Measurements from ENCODE around the gene RIMKLB.

Gene RIMKLB, protein sequence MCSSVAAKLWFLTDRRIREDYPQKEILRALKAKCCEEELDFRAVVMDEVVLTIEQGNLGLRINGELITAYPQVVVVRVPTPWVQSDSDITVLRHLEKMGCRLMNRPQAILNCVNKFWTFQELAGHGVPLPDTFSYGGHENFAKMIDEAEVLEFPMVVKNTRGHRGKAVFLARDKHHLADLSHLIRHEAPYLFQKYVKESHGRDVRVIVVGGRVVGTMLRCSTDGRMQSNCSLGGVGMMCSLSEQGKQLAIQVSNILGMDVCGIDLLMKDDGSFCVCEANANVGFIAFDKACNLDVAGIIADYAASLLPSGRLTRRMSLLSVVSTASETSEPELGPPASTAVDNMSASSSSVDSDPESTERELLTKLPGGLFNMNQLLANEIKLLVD

DNA sequence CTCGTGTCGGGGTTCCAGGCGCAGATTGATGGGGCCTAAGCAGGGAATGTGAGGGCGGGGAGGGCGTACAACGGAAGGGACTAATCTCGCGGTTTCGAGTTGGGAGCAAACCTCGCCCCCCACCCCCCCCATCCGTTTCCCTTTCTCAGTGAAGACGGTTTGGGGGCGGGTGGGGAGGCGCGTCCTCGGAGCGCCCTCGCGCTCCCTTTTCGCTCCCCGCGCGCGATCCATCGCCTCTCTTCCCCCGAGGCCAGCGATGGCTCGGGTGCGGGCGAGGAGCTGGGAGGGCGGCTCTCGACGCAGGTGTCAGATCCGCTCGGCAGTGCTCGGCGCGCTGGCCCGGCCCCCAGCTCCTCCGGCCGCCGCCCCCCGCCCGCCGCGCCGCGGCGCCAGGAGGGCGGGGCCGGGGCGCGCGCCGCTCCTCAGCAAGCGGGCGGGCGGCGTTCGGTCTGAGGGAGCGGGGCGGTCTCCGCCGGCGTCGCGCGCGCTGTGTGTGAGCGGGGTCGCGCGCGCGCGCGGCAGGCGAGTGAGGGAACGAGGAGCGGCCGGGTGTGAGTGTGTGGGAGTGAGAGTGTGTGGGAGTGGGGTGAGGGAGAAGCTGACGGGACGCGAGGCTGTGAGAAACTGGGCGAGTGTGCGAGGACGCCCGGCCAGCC lies at the start of gene RIMKLB:
Gene RIMKLB, plus strand, starts transcription at position 516 of the 656 bp plus-strand sequence. CDS start 15,876 bp downstream, outside the sequence.
- DNase-seq = peak; percentile 71

DNA sequence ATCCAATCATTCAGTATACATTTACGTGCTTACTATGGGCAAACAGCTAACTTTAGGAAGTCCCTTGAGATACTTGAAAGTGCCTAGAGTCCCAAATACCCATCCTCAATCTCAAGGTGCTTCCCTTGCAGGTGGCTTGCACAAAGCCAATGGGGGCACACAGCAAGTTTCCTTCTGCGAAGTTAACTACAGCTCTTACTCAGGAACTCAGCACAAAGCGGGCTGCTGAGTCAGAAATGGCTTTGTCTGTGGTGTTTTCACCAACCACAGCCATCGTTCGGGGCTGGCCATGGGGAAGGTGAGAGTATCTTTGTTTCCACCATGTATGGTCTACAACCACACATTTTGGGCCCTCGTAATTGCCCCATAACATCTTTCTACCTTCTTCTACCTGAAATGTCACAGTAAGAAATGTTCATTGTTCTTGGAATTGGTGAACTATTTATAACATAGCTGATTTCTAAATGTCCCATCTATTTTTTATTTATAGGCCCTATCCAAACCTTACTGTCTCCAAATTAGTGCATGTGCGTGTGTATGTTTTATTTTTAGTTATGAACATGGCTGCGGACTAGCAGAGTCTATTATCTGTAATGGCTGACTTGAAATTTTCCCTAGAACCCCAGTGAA lies 49.1 kb upstream of the RIMKLB start:
- DNase-seq = no peak

DNA sequence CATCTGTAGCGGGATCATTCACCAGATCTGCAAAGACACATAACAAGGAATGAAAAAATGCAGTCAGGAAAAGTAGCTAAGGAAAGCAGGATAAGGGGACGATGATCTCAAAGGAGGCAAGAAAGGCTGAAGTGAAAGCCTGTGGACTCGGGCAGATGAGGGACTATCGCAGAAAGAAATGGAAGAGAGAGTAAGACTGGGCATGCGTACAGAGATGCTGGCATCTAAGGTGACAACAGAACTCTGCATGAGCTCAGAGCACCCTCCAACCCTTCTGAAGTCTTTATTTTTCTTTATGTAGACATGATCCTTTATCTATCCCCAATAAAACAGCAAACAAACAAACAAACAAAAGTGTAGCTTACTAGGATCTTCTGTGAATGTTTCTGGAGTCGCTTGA lies 42.4 kb upstream of the RIMKLB start:
- DNase-seq = no peak

DNA sequence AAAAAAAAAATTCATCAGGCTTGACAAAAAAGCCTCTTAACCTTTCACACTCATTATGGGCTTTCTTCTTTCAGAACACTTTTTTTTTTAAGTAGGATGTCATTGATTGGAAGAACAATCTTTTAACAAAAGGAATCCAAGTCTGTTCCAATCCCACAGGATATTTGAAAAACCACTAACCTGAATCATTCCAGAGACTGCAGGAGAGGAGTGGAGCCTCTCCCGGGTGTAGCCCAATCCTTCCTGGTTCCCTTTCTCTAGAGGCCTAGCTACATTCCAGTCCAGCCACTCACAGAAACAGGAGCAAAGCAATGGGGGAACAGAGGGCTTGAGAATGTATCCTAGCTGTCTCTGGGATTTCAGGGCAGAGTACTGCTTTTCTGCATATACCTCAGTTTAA lies 39.4 kb upstream of the RIMKLB start:
- no peak for DNase-seq

DNA sequence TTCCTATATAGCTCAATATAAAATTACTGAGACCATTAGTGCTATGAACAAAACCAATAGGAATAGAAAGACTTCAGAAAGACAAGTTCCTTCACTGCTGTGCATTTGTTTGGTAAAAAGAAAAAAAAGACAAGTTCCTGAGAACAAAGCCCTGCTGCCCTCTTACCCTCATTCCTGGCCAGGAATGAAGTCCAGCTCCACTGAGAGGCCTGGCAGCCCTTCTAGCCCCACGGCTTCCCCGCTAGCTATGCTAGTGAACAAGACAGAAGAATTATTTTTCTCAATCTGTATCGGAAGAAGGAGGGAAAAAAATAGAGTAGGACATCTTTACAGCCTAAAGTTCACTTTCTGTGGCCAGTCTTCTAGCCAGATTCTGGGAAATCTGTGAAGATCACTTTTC lies 36.8 kb upstream of the RIMKLB start:
- DNase-seq = peak; percentile 47

DNA sequence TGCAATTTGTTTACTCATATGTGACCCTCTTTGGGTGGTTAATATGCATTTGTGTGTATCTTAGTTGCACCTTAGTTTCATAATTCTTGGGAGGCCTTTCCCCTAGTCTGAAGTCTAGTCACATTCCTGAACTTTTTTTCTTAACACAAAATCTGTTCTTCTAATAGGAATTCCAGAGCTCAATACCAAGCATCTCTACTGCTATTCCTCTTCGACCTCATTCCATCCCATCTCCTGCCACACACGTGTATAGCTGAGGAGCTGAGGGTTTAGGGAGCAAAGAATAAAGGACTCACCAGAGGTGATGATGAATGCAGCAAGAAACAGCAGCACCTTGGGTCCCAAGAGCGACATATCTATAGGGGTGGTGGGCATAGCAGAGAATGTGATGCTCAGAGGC lies 36.0 kb upstream of the RIMKLB start:
- DNase-seq = no peak

DNA sequence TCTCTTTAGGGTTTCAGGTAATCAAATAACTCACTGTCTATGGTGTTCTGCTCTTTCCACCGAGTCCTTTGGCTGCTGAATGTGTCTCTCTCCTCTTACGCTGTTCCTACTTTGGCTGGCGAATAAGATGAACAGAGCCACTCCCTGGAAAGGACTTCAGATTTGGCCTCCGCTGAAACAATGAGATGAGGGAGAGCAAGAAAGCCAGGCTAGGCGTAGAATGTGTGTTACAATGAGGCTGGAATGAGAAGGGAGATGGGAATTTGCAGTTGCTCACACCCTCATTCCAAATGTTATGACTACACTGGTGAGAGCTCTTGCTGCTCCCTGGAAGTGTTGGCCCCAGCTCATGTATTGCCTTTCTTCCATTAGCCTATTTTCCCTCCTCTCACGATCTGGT lies 35.2 kb upstream of the RIMKLB start, which contains the start of gene MFAP5:
Gene MFAP5, minus strand, starts transcription at position 234 of the 400 bp plus-strand sequence. CDS start 722 bp downstream, outside the sequence.
- DNase-seq = no peak

DNA sequence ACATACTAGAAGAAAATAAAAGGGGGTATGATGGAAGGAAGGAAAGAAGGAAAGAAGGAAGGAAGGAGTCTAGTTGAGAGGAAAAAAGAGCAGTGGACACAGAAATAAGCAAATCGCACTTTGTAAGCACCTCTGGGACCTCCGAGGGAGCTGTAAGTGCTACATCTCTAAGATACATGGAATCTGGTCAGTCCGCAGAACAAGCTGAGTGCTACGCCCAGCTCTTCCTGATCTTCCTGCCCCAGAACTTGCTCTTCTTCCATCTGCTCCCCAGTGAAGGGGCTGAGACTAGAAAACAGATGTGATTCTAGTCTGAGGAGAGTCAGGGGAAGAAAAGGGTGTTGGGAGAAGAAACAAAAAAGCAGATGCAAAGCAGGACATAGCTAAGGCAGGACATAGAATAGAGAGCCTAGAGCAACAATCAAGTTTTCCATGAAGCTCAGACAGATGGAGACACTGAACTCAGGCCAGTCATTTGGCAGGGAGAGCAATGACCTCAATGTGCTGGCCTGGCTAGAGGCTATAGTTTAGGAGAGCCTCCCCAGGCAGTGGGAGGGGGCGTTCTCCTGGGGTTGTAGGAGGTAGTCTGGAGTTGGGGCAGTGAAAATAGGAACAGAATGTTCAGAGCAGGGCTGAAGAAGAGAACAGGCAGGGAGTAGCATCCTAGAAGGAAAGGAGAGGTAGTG lies 33.4 kb upstream of the RIMKLB start:
- no peak for DNase-seq

DNA sequence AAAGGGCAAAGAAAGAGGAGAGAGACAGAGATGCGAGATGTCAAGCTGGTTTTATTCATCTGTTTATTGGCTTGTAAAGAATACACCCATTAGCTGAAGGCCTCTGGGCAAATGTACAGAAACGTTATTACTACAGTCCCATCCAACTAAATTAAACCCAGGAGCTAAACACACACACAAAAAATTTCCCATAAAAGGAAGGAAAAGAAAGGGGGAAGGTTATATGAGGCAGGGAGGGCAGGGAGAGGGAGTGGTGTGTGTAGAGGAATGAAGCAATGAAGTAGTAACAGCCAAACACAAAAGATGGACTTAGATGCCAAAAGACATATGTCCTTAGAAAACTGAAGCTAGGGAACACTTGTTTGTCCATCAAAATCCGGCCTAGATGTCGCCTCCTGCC lies 32.0 kb upstream of the RIMKLB start:
- no peak for DNase-seq

DNA sequence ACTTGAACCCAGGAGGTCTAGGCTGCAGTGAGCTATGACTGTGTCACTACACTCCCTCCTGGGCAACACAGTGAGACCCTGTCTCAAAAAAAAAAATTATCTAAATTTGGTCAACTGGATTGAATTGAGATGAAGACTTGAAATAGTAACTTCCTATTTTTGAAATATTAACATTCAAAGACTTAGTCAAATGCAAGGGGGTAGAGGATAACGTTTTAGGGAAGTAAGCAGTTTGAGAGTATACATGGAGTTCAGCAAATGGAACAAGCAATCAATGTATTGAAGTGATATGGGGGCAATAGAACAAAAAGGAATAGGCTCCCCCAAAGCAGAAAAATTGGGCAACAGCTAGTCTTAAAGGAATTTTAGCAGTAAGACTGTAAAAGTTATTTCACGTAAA lies 30.5 kb upstream of the RIMKLB start:
- DNase-seq = no peak

DNA sequence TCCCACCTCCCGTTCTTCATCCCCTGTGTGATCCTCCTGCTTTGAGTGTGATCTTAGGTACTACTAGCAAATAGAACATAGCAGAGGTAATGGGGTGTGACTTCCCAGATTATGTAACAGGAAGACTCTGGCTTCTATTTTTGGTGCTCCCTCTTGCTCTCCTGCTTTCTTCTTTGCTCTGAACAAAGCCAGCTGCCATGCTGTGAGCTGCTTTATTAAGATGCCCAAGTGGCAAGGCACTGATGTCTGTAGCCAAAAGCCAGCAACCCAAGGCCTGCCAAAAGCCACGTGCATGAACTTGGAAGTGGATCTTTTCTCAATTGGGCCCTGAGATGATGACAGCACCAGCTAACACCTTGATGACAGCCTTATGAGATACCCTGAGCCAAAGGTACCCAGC lies 29.4 kb upstream of the RIMKLB start:
- DNase-seq = peak; percentile 16

DNA sequence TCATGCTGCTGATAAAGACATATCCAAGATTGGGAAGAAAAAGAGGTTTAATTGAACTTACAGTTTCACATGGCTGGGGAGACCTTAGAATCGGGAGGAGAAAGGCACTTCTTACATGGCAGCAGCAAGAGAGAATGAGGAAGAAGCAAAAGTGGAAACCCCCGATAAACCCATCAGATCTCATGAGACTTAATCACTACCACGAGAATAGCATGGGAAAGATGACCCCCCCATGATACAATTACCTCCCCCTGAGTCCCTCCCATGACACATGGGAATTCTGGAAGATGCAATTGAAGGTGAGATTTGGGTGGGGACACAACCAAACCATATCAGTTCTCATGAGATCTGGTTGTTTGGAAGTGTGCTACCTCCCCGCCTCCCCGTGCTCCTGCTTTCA lies 25.4 kb upstream of the RIMKLB start:
- no peak for DNase-seq

DNA sequence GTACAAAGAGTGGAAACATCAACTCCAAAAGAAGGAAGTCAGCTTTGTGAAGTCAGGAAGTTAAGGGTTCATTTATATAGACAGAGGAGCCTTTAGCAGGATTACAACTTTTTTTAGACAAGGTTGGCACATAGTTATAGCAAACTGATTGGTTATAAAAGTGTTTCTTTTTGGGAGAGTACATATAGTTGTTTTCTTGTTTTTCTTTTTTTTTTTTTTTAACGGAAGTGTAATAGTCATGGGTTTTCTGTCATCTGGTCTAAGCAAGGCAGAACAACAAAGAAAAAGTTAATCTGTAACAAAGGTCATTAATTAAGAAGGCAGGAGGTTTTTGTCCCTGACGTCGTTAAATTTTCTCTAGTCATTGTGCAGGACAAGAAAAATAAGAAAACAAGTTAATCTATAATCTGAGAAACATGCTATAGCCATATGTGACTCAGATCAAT lies 22.2 kb upstream of the RIMKLB start:
- DNase-seq = no peak

DNA sequence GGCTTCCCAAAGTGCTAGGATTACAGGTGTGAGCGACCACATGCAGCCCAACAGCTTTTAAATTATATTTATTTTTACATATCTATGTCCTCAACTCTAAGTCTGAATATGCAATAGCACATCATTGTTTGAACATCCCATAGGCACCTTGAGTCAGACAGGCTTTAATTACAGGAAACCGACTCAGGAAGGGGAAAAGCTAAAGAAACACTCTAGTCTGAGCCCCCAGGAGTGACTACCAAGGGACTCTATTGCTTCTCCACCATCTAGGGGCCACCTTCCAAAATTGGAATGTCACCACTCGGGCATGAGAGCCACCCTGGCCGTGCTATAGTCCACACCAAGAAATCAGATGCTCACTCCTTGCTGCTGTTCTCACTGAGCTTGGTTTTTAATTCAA lies 21.1 kb upstream of the RIMKLB start:
- no peak for DNase-seq

DNA sequence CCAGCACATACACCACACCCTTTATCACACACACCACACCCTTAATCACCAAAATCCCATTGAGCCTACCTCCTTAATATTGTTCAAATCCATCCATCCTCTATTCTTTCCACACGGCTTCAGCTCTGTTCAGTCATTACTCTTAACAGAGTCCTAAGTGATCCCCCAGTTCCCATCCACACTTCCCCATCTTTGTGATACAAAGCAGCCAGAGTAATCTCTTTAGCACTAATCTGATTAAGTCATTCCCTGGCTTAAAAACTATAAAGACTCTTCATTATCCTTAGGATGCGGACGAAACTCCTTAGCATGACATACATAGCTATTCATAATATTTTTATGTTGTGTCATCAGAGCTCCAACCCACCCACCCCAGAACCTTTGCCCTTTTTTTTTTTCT lies 20.4 kb upstream of the RIMKLB start:
- no peak for DNase-seq

DNA sequence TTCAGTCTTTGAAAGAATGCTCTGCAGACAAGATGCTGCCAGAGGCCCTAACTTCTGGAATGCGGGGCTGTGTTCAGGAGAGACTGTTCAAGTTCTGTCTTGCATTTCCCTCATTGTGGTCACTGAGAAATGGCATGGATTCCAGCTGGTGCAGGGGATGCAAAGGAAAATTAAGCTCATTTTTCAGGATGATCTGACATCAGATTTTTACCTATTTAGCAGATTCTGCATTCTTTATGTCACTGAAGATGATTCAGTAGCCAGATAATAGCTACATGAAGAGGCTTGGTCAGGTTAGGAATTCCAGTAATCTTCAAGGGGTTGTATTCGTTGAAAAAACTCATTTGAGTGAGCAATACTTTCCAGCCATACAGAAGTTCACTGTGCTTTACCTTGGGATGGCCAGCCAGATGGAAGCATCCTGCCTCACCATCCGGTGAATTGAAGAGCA lies 19.1 kb upstream of the RIMKLB start:
- DNase-seq = no peak

DNA sequence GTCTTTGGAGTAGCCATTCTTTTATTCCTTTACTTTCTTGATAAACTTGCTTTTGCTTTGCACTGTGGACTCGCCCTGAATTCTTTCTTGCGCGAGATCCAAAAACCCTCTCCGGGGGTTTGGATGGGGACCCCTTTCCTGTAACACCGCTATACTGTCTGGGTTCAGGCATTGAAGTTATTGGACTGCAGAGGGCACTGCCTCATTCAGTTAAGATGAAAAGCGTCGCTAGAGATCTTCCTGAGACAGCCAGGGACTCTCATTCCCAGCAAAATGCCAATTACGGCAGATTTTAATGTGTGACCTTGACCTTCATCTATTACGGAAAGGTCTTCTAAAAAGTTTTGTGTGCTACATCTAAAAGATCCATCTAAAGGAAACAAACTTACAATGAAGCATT lies 17.3 kb upstream of the RIMKLB start:
- no peak for DNase-seq

DNA sequence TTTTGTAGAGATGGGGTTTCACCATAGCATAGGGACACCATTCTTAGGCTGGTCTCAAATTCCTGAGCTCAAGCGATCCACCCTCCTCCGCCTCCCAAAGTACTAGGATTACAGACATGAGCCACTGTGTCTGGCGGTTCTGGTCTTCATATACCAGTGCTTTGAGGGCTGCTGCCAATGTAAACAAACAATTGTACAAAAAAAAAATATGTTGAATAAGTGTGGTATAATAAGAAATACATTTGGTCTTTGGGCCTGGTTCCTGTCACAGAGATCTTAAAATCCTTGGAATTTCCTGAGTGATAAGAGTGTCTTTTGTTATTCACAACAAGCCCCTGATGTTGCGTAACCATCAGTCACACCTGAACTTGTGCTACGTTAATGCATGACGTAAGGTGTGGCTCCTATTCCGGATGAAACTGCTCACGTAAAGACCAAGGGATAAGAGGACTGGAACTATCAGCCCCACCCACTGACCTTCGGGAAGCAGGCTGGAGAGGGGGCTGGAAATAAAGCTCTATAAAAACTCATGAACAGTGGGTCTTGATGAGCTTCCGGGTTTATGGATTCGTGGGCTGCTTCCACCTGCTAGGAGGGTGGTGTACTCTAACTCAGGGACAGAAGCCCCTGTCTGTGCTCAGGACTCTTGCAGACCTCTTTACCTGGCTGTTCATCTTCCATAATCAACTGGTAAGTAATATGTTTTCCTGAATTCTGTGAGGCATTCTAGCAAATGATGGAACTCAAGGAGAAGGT lies 16.5 kb upstream of the RIMKLB start:
- DNase-seq = no peak

DNA sequence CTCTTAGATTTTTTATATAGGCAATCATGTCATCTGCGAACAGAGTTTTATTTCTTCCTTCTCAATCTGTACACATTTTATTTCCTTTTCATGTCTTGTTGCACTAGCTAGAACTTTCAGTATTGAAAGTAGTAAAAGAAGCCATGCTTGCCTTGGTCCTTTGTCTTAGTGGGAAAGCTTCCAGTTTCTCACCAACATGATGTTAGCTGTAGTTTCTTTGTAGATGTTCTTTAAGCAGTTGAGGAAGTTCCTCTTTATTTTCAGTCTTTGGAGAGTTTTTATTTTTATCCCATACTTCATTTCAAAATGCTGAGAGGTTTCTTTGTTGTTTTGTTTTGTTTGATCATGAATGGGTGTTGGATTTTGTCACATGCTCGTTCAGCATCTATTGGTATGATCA lies 12.7 kb upstream of the RIMKLB start:
- DNase-seq = no peak

DNA sequence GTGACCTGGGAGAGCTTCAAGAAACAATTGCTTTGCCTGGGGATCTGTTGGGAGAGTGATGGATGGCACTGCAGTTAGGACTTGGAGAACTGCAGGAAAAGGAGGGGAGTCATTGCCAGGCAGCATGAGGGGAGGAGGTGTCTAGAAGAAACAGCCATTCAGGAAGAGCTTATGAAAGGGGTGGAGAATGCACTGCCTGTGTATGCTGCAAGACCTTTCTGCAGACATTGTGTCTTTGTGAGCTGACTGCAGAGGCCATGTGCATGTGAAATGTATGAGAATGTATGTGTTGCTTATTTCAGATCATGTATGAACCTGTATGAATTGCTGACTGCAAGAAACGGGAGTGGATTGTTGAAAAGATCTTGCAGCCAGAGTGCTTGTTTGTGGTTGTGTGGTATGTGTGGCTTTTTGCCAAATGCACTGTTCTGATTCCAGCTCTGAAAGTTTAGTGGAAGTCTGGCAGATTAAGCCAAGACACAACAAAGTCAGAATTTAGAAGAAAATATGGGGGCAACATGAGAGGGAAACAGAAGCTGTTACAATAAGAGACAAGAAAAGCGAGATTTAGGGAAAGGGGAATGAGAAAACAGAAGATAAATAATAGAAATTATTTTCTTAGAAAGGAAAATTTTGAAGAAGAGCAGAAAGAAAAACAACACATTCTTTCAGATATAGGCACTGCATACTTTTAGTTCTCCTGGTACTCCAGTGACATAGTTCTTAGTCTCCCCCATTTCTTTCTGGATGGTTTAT lies 9.8 kb upstream of the RIMKLB start:
- peak; percentile 57 for DNase-seq

DNA sequence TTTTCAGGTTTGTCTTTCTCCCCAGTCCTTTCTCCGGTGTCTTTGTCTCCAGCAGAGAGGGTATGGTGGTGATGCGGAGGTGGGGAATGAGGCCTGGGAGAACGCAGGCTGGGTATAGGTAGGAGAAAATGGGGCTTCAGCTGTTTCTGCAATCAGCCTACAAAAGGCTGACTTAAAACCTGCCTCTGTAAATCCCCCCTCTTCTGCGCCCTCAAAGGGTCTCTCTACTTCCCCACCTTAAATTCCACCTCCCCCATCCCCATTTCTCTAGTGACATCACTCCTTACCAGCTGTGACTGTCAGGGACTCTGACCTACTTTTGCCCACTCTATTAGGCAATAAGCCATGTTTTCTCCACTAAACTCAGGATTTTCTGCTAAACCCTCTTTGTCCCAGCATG lies 8.1 kb upstream of the RIMKLB start:
- peak; percentile 13 for DNase-seq

DNA sequence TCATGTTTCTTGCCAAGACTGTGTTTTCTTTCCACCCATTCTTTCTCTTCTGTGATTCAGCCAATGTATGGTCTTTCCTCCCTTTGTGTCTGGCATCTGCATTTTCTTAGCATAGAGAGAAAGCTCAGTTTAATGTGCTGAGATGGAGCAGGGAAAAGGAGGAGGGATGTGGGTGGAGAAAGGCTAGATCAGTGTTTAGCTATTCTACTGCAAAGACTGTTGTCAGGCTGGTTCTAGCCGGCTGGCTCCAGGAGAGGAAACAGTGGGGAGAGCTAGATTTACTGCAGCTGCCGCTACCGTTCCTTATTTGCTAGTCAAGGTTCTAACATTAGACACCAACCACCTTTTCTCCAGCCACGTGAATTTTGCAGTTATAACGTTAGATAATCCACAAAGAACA lies 5.2 kb upstream of the RIMKLB start:
- peak; percentile 47 for DNase-seq
